ENCODE measurements around the gene MSI2. TPM values are rescaled to one million over a fixed set of nuclear protein-coding genes. Genes with fewer than 3 reads are reported as not detected.

The MSI2 gene
- total and polyA plus RNA-seq, 5 donors = 43.9 to 113 (median 107) TPM

- Histone ChIP-seq H3K27me3 (ENCODE audit: control insufficient read depth, insufficient read depth) (no peaks in the 10 kb centered on the region), H3K4me1 (ENCODE audit: control insufficient read depth, insufficient read depth, low read length) (peaks cover 6% of the 10 kb centered on the region), H3K4me3 (ENCODE audit: low read length) (no peak overlapping the region), H3K27ac (ENCODE audit: low read length) (no peak overlapping the region), H3K9me3 (ENCODE audit: control insufficient read depth, low read length) (no peaks in the 10 kb centered on the region)
- intact Hi-C loops (cut with DNase I) = no loop called here
- ATAC-seq (no peak), DNase-seq (no peak)
- WGBS = 85% methylated on average over 4 of the region's 4 CpGs
Measured at GRCh38 chr17:57513569-57513968, 257.2 kb downstream of the MSI2 start.

GRCh38 chr17:57514614-57515013 is 258.3 kb downstream of the MSI2 start:
- Histone ChIP-seq H3K27me3 (ENCODE audit: control insufficient read depth, insufficient read depth) (no peaks in the 10 kb centered on the region), H3K27ac (ENCODE audit: low read length) (no peak overlapping the region), H3K9me3 (ENCODE audit: control insufficient read depth, low read length) (no peaks in the 10 kb centered on the region), H3K4me3 (ENCODE audit: low read length) (no peak overlapping the region), H3K4me1 (ENCODE audit: control insufficient read depth, insufficient read depth, low read length) (peaks cover 11% of the 10 kb centered on the region)
- ATAC-seq (no peak), DNase-seq (no peak)
- WGBS = 93% methylated on average over 4 of the region's 4 CpGs
- intact Hi-C loops (cut with DNase I) = no loop called here

- no peak for ATAC-seq
- peaks cover 11% of the 10 kb centered on the region for H3K4me1 ChIP-seq (ENCODE audit: control insufficient read depth, insufficient read depth, low read length)
- no peak overlapping the region for H3K4me3 ChIP-seq (ENCODE audit: low read length)
- H3K27ac ChIP-seq (ENCODE audit: low read length) = no peak overlapping the region
- intact Hi-C loops (cut with DNase I) = no loop called here
- H3K27me3 ChIP-seq (ENCODE audit: control insufficient read depth, insufficient read depth) = no peaks in the 10 kb centered on the region
- WGBS = 97% methylated on average over 1 of the region's 1 CpG
- no peaks in the 10 kb centered on the region for H3K9me3 ChIP-seq (ENCODE audit: control insufficient read depth, low read length)
- no peak for DNase-seq
Measured at GRCh38 chr17:57515662-57516211, 259.4 kb downstream of the MSI2 start.

GRCh38 chr17:57516290-57517230 is 260.2 kb downstream of the MSI2 start:
- Histone ChIP-seq H3K4me3 (ENCODE audit: low read length) (no peak overlapping the region), H3K9me3 (ENCODE audit: control insufficient read depth, low read length) (no peaks in the 10 kb centered on the region), H3K27ac (ENCODE audit: low read length) (no peak overlapping the region), H3K27me3 (ENCODE audit: control insufficient read depth, insufficient read depth) (no peaks in the 10 kb centered on the region), H3K4me1 (ENCODE audit: control insufficient read depth, insufficient read depth, low read length) (peaks cover 11% of the 10 kb centered on the region)
- DNase-seq = no peak
- 90% methylated on average over 10 of the region's 10 CpGs for WGBS
- intact Hi-C loops (cut with DNase I) = no loop called here
- ATAC-seq = no peak

- no peak overlapping the region for H3K27ac ChIP-seq (ENCODE audit: low read length)
- 71% methylated on average over 7 of the region's 7 CpGs for WGBS
- intact Hi-C loops (cut with DNase I) = no loop called here
- H3K4me3 ChIP-seq (ENCODE audit: low read length) = no peak overlapping the region
- H3K4me1 ChIP-seq (ENCODE audit: control insufficient read depth, insufficient read depth, low read length) = peaks cover 13% of the 10 kb centered on the region
- H3K27me3 ChIP-seq (ENCODE audit: control insufficient read depth, insufficient read depth) = no peaks in the 10 kb centered on the region
- ATAC-seq (peak; percentile 34 to 44), DNase-seq (no peak)
- H3K9me3 ChIP-seq (ENCODE audit: control insufficient read depth, low read length) = no peaks in the 10 kb centered on the region
Measured at GRCh38 chr17:57517273-57517631, 260.9 kb downstream of the MSI2 start.

- 76% methylated on average over 8 of the region's 8 CpGs for WGBS
- intact Hi-C loops (cut with DNase I) = no loop called here
- ATAC-seq = no peak
Measured at GRCh38 chr17:57517632-57518456, 261.5 kb downstream of the MSI2 start.

GRCh38 chr17:57518587-57519581 is 262.6 kb downstream of the MSI2 start:
- Histone ChIP-seq H3K4me3 (ENCODE audit: low read length) (no peak overlapping the region), H3K27ac (ENCODE audit: low read length) (peak overlapping the region; percentile 57), H3K27me3 (ENCODE audit: control insufficient read depth, insufficient read depth) (no peaks in the 10 kb centered on the region), H3K9me3 (ENCODE audit: control insufficient read depth, low read length) (no peaks in the 10 kb centered on the region), H3K4me1 (ENCODE audit: control insufficient read depth, insufficient read depth, low read length) (peaks cover 21% of the 10 kb centered on the region)
- intact Hi-C loops (cut with DNase I) = no loop called here
- ATAC-seq (peak; percentile 79 to 89), DNase-seq (peak; percentile 64 to 89 (median 86))
- whole genome bisulfite sequencing = 51% methylated on average over 20 of the region's 20 CpGs

More at GRCh38 chr17:57517632-57518456, 261.5 kb downstream of the MSI2 start:
- Histone ChIP-seq H3K27ac (ENCODE audit: low read length) (no peak overlapping the region), H3K4me3 (ENCODE audit: low read length) (no peak overlapping the region), H3K4me1 (ENCODE audit: control insufficient read depth, insufficient read depth, low read length) (peaks cover 18% of the 10 kb centered on the region), H3K27me3 (ENCODE audit: control insufficient read depth, insufficient read depth) (no peaks in the 10 kb centered on the region), H3K9me3 (ENCODE audit: control insufficient read depth, low read length) (no peaks in the 10 kb centered on the region)
- no peak for DNase-seq

- ATAC-seq = no peak
- peaks cover 21% of the 10 kb centered on the region for H3K4me1 ChIP-seq (ENCODE audit: control insufficient read depth, insufficient read depth, low read length)
Measured at GRCh38 chr17:57519800-57520199, 263.5 kb downstream of the MSI2 start.

GRCh38 chr17:57521606-57522005 is 265.3 kb downstream of the MSI2 start:
- ATAC-seq (no peak), DNase-seq (no peak)
- intact Hi-C loops (cut with DNase I) = no loop called here
- WGBS = 91% methylated on average over 7 of the region's 7 CpGs
- H3K4me3 ChIP-seq (ENCODE audit: low read length) = no peak overlapping the region
- peaks cover 23% of the 10 kb centered on the region for H3K4me1 ChIP-seq (ENCODE audit: control insufficient read depth, insufficient read depth, low read length)
- H3K9me3 ChIP-seq (ENCODE audit: control insufficient read depth, low read length) = no peaks in the 10 kb centered on the region
- no peak overlapping the region for H3K27ac ChIP-seq (ENCODE audit: low read length)
- H3K27me3 ChIP-seq (ENCODE audit: control insufficient read depth, insufficient read depth) = no peaks in the 10 kb centered on the region

More at GRCh38 chr17:57519800-57520199, 263.5 kb downstream of the MSI2 start:
- H3K4me3 ChIP-seq (ENCODE audit: low read length) = no peak overlapping the region
- no peaks in the 10 kb centered on the region for H3K9me3 ChIP-seq (ENCODE audit: control insufficient read depth, low read length)
- H3K27ac ChIP-seq (ENCODE audit: low read length) = no peak overlapping the region
- no peak for DNase-seq
- intact Hi-C loops (cut with DNase I) = no loop called here
- WGBS = 98% methylated on average over 7 of the region's 7 CpGs
- no peaks in the 10 kb centered on the region for H3K27me3 ChIP-seq (ENCODE audit: control insufficient read depth, insufficient read depth)
